ENCODE data around the gene APBA2. TPM values are rescaled to one million over a fixed set of nuclear protein-coding genes. Genes with fewer than 3 reads are reported as not detected.

Gene APBA2
- total RNA-seq, 2 donors from 2014 or later: 0.47 to 0.48 TPM

- Histone ChIP-seq H3K4me1 (peaks cover 0 to 10% of the 10 kb centered on the region in 2 donors), H3K27me3 (no peaks in the 10 kb centered on the region), H3K4me3 (no peak overlapping the region), H3K27ac (no peak overlapping the region), H3K9me3 (no peaks in the 10 kb centered on the region), H3K36me3 (no peaks in the 10 kb centered on the region)
- no peak for TF ChIP-seq CTCF (IDR thresholded peaks at IDR 0.05)
- no peak for DNase-seq (ENCODE audit: low spot score)
Measured at GRCh38 chr15:29143909-29144635, 258.3 kb downstream of the APBA2 start.

- no peaks in the 10 kb centered on the region for H3K36me3 ChIP-seq
- H3K27ac ChIP-seq: no peak overlapping the region
- H3K4me3 ChIP-seq: no peak overlapping the region
- no peaks in the 10 kb centered on the region for H3K9me3 ChIP-seq
- TF ChIP-seq CTCF (IDR thresholded peaks at IDR 0.05): no peak
- H3K4me1 ChIP-seq: no peaks in the 10 kb centered on the region
- no peak for DNase-seq (ENCODE audit: low spot score)
- H3K27me3 ChIP-seq: no peaks in the 10 kb centered on the region
Measured at GRCh38 chr15:29149738-29150075, 263.9 kb downstream of the APBA2 start.

DNA sequence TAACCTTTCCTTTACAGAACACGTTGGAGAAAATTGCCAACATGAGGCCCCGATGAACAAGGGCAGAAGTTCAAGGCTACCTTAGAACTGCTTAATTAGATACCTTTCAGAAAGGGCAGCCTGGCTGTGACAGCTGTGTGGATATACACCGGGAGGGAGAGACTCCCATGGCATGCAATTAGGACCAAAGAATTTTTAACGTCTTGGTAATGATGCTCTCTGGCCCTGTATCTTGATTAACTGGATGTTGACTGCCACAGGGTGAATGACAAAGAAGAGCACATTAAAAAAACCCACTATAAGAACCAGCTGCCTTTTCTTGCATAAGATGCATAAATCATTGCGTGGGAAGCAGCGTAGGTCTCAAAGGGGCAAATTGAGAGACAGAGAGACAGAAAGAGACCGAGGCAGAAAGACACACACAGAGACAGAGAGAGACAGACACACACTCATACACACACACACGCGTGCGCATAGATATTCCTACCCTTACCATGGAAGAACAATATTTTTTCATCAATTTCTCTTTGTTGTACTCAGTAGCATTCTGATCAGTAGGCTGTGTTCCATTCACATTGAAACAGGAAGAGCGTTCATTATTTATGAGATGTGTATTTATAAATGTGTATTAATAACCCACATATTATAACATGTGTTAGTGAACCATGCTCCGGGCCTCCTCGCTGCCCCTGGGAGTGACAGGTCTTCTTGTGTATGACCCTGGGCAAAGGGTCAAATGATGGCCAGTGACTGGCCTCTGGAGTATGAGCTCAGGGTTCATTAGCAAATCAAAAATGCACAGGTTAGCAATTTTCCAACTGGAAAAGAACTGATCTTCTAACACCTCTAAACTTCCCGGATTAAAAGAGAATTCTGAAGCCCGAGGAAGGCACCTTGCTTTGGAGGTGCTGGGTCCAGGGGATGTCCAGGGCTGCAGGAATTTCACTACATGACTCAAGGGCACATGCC, 265.0 kb downstream of the APBA2 start:
- Histone ChIP-seq H3K27me3 (no peaks in the 10 kb centered on the region), H3K4me3 (no peak overlapping the region), H3K9me3 (no peaks in the 10 kb centered on the region), H3K4me1 (no peaks in the 10 kb centered on the region), H3K36me3 (no peaks in the 10 kb centered on the region), H3K27ac (no peak overlapping the region)
- no peak for DNase-seq (ENCODE audit: low spot score)
- no peak for TF ChIP-seq CTCF (IDR thresholded peaks at IDR 0.05)

GRCh38 chr15:29151484-29151857, 265.7 kb downstream of the APBA2 start:
- no peaks in the 10 kb centered on the region for H3K4me1 ChIP-seq
- H3K36me3 ChIP-seq: no peaks in the 10 kb centered on the region
- TF ChIP-seq CTCF (IDR thresholded peaks at IDR 0.05): no peak
- DNase-seq (ENCODE audit: low spot score): no peak
- H3K27ac ChIP-seq: no peak overlapping the region
- H3K9me3 ChIP-seq: no peaks in the 10 kb centered on the region
- H3K4me3 ChIP-seq: no peak overlapping the region
- no peaks in the 10 kb centered on the region for H3K27me3 ChIP-seq

GRCh38 chr15:29156521-29156920, 270.7 kb downstream of the APBA2 start:
- H3K36me3 ChIP-seq: no peaks in the 10 kb centered on the region
- no peak for TF ChIP-seq CTCF (IDR thresholded peaks at IDR 0.05)
- no peak overlapping the region for H3K27ac ChIP-seq
- H3K9me3 ChIP-seq: peaks cover 0 to 7% of the 10 kb centered on the region in 2 donors
- H3K4me1 ChIP-seq: no peaks in the 10 kb centered on the region
- no peak overlapping the region for H3K4me3 ChIP-seq
- H3K27me3 ChIP-seq: no peaks in the 10 kb centered on the region
- DNase-seq (ENCODE audit: low spot score): no peak

Data from right atrium auricular region (tissue), 2 donors.